GM23248 (cell line): ENCODE data around the gene AADACL4. TPM values are rescaled to one million over a fixed set of nuclear protein-coding genes. Genes with fewer than 3 reads are reported as not detected.
"Not testable (repeated sequence)": the region's sequence is repeated elsewhere in the genome, so short reads cannot be mapped to it uniquely, and the experiment has no call there.

ENCODE experiments used
- DNase-seq: peaks from one replicate; pipeline ENCODE4 v3.0.0-alpha.2; 2015
- H2AFZ ChIP-seq: fragments of 200-600 bp; sonication (generic); 2 replicates; pipeline ENCODE4 v1.6.1; 2016; ENCODE audit warnings: antibody characterized with exemption
- H3F3A ChIP-seq: fragments of 200-600 bp; sonication (generic); 2 replicates; pipeline ENCODE4 v1.6.1; 2016; ENCODE audit warnings: mild to moderate bottlenecking, antibody characterized with exemption, mixed run types; ENCODE audit not compliant: insufficient read depth
- H3K27ac ChIP-seq: fragments of 200-600 bp; sonication (generic); 2 replicates; pipeline ENCODE4 v1.5.1; 2016; ENCODE audit warnings: mild to moderate bottlenecking
- H3K27me3 ChIP-seq: fragments of 200-600 bp; sonication (generic); replicated peaks from 2 replicates; pipeline ENCODE4 v1.6.1; 2016; ENCODE audit warnings: mild to moderate bottlenecking; ENCODE audit not compliant: insufficient read depth
- H3K36me3 ChIP-seq: fragments of 200-600 bp; sonication (generic); 2 replicates; pipeline ENCODE4 v1.6.1; 2016; ENCODE audit warnings: low read depth, mild to moderate bottlenecking
- H3K4me1 ChIP-seq: fragments of 200-600 bp; sonication (generic); 2 replicates; pipeline ENCODE4 v1.6.1; 2016; ENCODE audit warnings: mild to moderate bottlenecking; ENCODE audit not compliant: insufficient read depth
- H3K4me2 ChIP-seq: fragments of 200-600 bp; sonication (generic); one replicate; pipeline ENCODE4 v1.6.1; 2016; ENCODE audit warnings: mild to moderate bottlenecking; ENCODE audit not compliant: unreplicated experiment
- H3K4me3 ChIP-seq: fragments of 200-600 bp; sonication (generic); 2 replicates; pipeline ENCODE4 v1.5.1; 2016; ENCODE audit warnings: mild to moderate bottlenecking
- H3K79me2 ChIP-seq: fragments of 200-600 bp; sonication (generic); 2 replicates; pipeline ENCODE4 v1.6.1; 2016; ENCODE audit warnings: mild to moderate bottlenecking; ENCODE audit not compliant: insufficient read depth
- H3K9ac ChIP-seq: fragments of 200-600 bp; sonication (generic); 2 replicates; pipeline ENCODE4 v1.6.1; 2016; ENCODE audit warnings: mild to moderate bottlenecking
- H3K9me2 ChIP-seq: fragments of 200-600 bp; sonication (generic); 2 replicates; pipeline ENCODE4 v1.6.1; 2016; ENCODE audit warnings: mixed run types, mild to moderate bottlenecking, moderate library complexity; ENCODE audit not compliant: insufficient read depth
- H3K9me3 ChIP-seq: fragments of 200-600 bp; sonication (generic); one replicate; pipeline ENCODE4 v1.6.1; 2017; ENCODE audit warnings: low read depth
- H4K20me1 ChIP-seq: fragments of 200-600 bp; sonication (generic); 2 replicates; pipeline ENCODE4 v1.6.0; 2016; ENCODE audit not compliant: insufficient read depth
- EZH2 ChIP-seq: fragments of 200-600 bp; sonication (generic); IDR thresholded peaks from 2 replicates; pipeline ENCODE4 v1.6.1; 2018; ENCODE audit warnings: antibody characterized with exemption, mild to moderate bottlenecking; ENCODE audit not compliant: insufficient read depth, poor library complexity, severe bottlenecking
- EZH2phosphoT487 ChIP-seq: fragments of 200-600 bp; sonication (generic); IDR thresholded peaks from 2 replicates; pipeline ENCODE4 v1.6.1; 2018; ENCODE audit warnings: antibody characterized with exemption, moderate library complexity, mild to moderate bottlenecking, low read depth; ENCODE audit not compliant: insufficient read depth
- WGBS, 2 experiments: methylation state at CpG; one replicate each; pipeline ENCODE4 v1.1.6; 2015 to 2017; ENCODE audit warnings: low lambda C conversion rate in 2 of 2, low coverage in 1 of 2; ENCODE audit errors: missing lambda C conversion rate in 2 of 2; 5-methylcytosine and 5-hydroxymethylcytosine counted together
- in situ Hi-C: fragments of 300-500 bp; cut with MboI; formaldehyde crosslinking; loops from 2 replicates; pipeline ENCODE4 v1.15.0; 2020
- polyA plus RNA-seq: library from polyadenylated mRNA; unstranded; fragments of >200 nt; fragmentation: Nextera tagmentation; extraction: Ambion mirVana; gene quantifications from 2 replicates; pipeline ENCODE4 v1.2.1, GENCODE V29; 2016
- total RNA-seq: library from RNA; depleted of rRNA; stranded (reverse); fragments of >200 nt; shearing (Covaris generic); gene quantifications from 2 replicates; pipeline ENCODE4 v1.2.3, GENCODE V29; 2014

The AADACL4 gene
- total and polyA plus RNA-seq, 2 experiments from 2014 or later, result not detected

- H2AFZ ChIP-seq, result no peak overlapping the region
- H4K20me1 ChIP-seq, result no peaks in the 10 kb centered on the region
- no peaks in the 10 kb centered on the region for H3K36me3 ChIP-seq
- no peaks in the 10 kb centered on the region for H3K9me2 ChIP-seq
- no peak overlapping the region for H3K9ac ChIP-seq
- H3K27ac ChIP-seq, result no peak overlapping the region
- H3K9me3 ChIP-seq, result no peaks in the 10 kb centered on the region
- no peak overlapping the region for H3K4me3 ChIP-seq
- WGBS, 2 experiments, result 72 to 76% methylated on average over 15 of the region's 15 CpGs
- no peak for DNase-seq
- no peak overlapping the region for H3K4me2 ChIP-seq
- H3F3A ChIP-seq, result no peaks in the 10 kb centered on the region
- H3K79me2 ChIP-seq, result no peaks in the 10 kb centered on the region
- no peaks in the 10 kb centered on the region for H3K27me3 ChIP-seq
- no peaks in the 10 kb centered on the region for H3K4me1 ChIP-seq
- TF ChIP-seq EZH2, result no peak
- in situ Hi-C loops, result no loop called here
Measured at GRCh38 chr1:12666141-12666735, 22.4 kb downstream of the AADACL4 start.

DNA sequence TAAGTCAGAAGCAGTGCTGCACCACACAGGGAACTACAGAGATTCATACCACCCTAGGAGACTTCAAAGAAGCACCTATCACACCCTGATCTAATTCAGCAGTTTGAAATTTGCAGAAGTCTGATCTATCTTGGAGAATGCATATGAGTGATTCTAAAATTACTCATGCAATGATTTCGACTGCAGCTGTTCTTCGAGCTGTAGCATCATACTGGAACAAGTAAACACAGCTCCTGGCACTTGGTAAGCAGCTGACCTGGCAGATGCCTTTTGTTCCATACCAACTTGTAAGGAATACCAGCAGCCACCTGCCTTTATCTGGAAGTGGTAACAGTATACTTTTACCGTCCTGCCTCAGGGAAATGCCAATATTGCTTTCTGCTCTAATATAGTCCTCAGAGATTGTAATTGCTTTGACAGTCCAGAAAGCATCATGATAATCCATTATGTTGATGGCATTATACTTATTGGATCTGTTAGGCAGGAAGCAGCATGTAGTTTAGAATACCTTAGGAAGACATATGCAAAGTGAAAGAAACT, 25.7 kb downstream of the AADACL4 start:
- in situ Hi-C loops, result no loop called here
- no peaks in the 10 kb centered on the region for H3F3A ChIP-seq
- WGBS, 2 experiments, result 45 to 54% methylated on average over 3 of the region's 3 CpGs
- no peak overlapping the region for H3K4me3 ChIP-seq
- TF ChIP-seq EZH2phosphoT487 (no peak), EZH2 (no peak)
- H3K4me1 ChIP-seq, result no peaks in the 10 kb centered on the region
- no peaks in the 10 kb centered on the region; the same call in 1 of the 2 replicates for H3K27me3 ChIP-seq
- no peak overlapping the region for H3K27ac ChIP-seq
- H3K9me3 ChIP-seq, result no peaks in the 10 kb centered on the region
- no peaks in the 10 kb centered on the region for H4K20me1 ChIP-seq
- no peaks in the 10 kb centered on the region for H3K36me3 ChIP-seq
- H3K9me2 ChIP-seq, result no peaks in the 10 kb centered on the region
- H3K79me2 ChIP-seq, result no peaks in the 10 kb centered on the region
- no peak overlapping the region for H3K9ac ChIP-seq
- peak; percentile 16 for DNase-seq
- H3K4me2 ChIP-seq, result no peak overlapping the region
- H2AFZ ChIP-seq, result no peak overlapping the region

GRCh38 chr1:12674358-12674757, 30.5 kb downstream of the AADACL4 start:
- in situ Hi-C loops, result no loop called here
- no peak for TF ChIP-seq EZH2phosphoT487
- TF ChIP-seq EZH2, result no peak
- Histone ChIP-seq H3K9me3 (no peaks in the 10 kb centered on the region), H3K9me2 (no peaks in the 10 kb centered on the region), H3K79me2 (no peaks in the 10 kb centered on the region), H4K20me1 (no peaks in the 10 kb centered on the region), H3K4me1 (no peaks in the 10 kb centered on the region), H3K4me3 (no peak overlapping the region), H2AFZ (no peak overlapping the region), H3F3A (no peaks in the 10 kb centered on the region), H3K9ac (no peak overlapping the region), H3K4me2 (no peak overlapping the region), H3K27me3 (no peaks in the 10 kb centered on the region; the same call in 1 of the 2 replicates), H3K27ac (no peak overlapping the region), H3K36me3 (no peaks in the 10 kb centered on the region)
- DNase-seq, result no peak

DNA sequence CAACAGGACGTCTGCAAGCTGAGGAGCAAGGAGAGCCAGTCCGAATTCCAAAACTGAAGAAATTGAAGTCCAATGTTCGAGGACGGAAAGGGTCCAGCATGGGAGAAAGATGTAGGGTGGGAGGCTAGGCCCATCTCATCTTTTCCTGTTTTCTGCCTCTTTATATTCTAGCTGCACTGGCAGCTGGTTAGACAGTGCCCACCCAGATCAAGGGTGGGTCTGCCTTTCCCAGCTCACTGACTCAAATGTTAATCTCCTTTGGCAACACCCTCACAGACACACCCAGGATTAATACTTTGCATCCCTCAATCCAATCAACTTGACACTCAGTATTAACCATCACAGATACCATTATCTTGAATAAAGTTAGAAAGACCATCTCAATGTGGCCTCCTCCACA, 32.2 kb downstream of the AADACL4 start:
- H3K4me3 ChIP-seq, H3K27ac ChIP-seq, H3K36me3 ChIP-seq, H3K4me2 ChIP-seq, H3K4me1 ChIP-seq, H4K20me1 ChIP-seq, H3K9ac ChIP-seq, H3F3A ChIP-seq, H3K27me3 ChIP-seq, H3K9me3 ChIP-seq, H2AFZ ChIP-seq, H3K79me2 ChIP-seq, in situ Hi-C loops, H3K9me2 ChIP-seq, DNase-seq: not testable (repeated sequence)
- WGBS, 2 experiments, result 48 to 50% methylated on average over 4 of the region's 4 CpGs

DNA sequence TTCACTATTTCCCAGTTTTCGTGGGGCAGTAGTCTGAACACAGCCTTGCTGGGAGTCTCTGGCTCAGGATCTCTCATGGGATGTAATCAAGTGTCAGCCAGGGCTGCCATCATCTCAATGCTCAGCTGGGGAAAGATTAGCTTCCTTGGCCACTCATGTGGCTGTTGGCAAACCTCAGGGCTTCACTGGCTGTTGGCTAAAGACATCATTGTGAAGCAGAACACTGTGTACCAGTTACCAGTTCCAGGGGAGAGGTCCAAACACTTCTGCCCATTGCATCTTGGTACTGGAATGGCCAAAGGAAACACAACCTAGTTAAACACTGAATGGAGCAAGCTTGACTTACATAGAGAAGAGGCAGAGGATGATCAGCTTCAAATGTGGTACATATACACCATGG, 33.7 kb downstream of the AADACL4 start:
- 0 to 7% methylated on average over 1 of the region's 1 CpG for WGBS, 2 experiments
- H4K20me1 ChIP-seq, result no peaks in the 10 kb centered on the region
- no peaks in the 10 kb centered on the region for H3K4me1 ChIP-seq
- no peak overlapping the region for H3K4me2 ChIP-seq
- no peak overlapping the region for H2AFZ ChIP-seq
- H3K9me3 ChIP-seq, result no peaks in the 10 kb centered on the region
- no peak overlapping the region for H3K27ac ChIP-seq
- in situ Hi-C loops, result no loop called here
- no peak overlapping the region for H3K9ac ChIP-seq
- no peak overlapping the region for H3K4me3 ChIP-seq
- H3K27me3 ChIP-seq, result no peaks in the 10 kb centered on the region; the same call in 1 of the 2 replicates
- no peaks in the 10 kb centered on the region for H3F3A ChIP-seq
- no peaks in the 10 kb centered on the region for H3K9me2 ChIP-seq
- no peaks in the 10 kb centered on the region for H3K36me3 ChIP-seq
- TF ChIP-seq EZH2phosphoT487 (no peak), EZH2 (no peak)
- no peak for DNase-seq
- H3K79me2 ChIP-seq, result no peaks in the 10 kb centered on the region
